Measurements from ENCODE around the gene DNER.

DNER gene

GRCh38 chr2:229474125-229474524, 240.2 kb downstream of the DNER start:
- no peak for DNase-seq

GRCh38 chr2:229470781-229471180, 243.6 kb downstream of the DNER start:
- no peak for DNase-seq

GRCh38 chr2:229467783-229468182, 246.6 kb downstream of the DNER start:
- no peak for DNase-seq

GRCh38 chr2:229463841-229464346, 250.5 kb downstream of the DNER start:
- no peak for DNase-seq

- DNase-seq = no peak
These were observed 252.2 kb downstream of the DNER start for GRCh38 chr2:229462112-229462511.

- no peak for DNase-seq
These were observed 258.3 kb downstream of the DNER start for GRCh38 chr2:229456091-229456490.

GRCh38 chr2:229454934-229455631, 259.3 kb downstream of the DNER start:
- no peak for DNase-seq

- DNase-seq = no peak
These were observed 261.1 kb downstream of the DNER start for GRCh38 chr2:229453230-229453629.

GRCh38 chr2:229451852-229452251, 262.5 kb downstream of the DNER start:
- DNase-seq = no peak

GRCh38 chr2:229447227-229447626, 267.1 kb downstream of the DNER start:
- DNase-seq = no peak

GRCh38 chr2:229446350-229446749, 268.0 kb downstream of the DNER start:
- DNase-seq = no peak

- no peak for DNase-seq
These were observed 268.7 kb downstream of the DNER start for GRCh38 chr2:229445501-229446211.

GRCh38 chr2:229445019-229445418, 269.3 kb downstream of the DNER start:
- DNase-seq = no peak

- no peak for DNase-seq
These were observed 270.6 kb downstream of the DNER start for GRCh38 chr2:229443546-229444268.

- DNase-seq = no peak
These were observed 271.2 kb downstream of the DNER start for GRCh38 chr2:229443141-229443540.

GRCh38 chr2:229438430-229439159, 275.8 kb downstream of the DNER start:
- no peak for DNase-seq

- DNase-seq = no peak
These were observed 276.9 kb downstream of the DNER start for GRCh38 chr2:229437467-229437866.

GRCh38 chr2:229434187-229434586, 280.2 kb downstream of the DNER start:
- no peak for DNase-seq

GRCh38 chr2:229433351-229433750, 281.0 kb downstream of the DNER start:
- DNase-seq = no peak

GRCh38 chr2:229431327-229431954, 282.9 kb downstream of the DNER start:
- no peak for DNase-seq

- no peak for DNase-seq
These were observed 284.8 kb downstream of the DNER start for GRCh38 chr2:229429589-229429988.

GRCh38 chr2:229426464-229426863, 287.9 kb downstream of the DNER start:
- DNase-seq = no peak

GRCh38 chr2:229425598-229425997, 288.8 kb downstream of the DNER start:
- DNase-seq = no peak
